NCI-H1417 treated with DMSO at 0.1 percent for 48 hours (cell line): ENCODE measurements around the gene UPP2.

Source experiments
- DNase-seq: peaks from one replicate; lab custom pipeline; 2025; lab: John Stamatoyannopoulos, UW

UPP2 gene

GRCh38 chr2:158101384-158101926, at the start of gene UPP2:
TSS of gene UPP2 (plus strand) at chr2:158101876. CDS start at chr2:158102064, 188 bp downstream.
- no peak for DNase-seq

GRCh38 chr2:158052761-158053160, 48.9 kb upstream of the UPP2 start:
- DNase-seq: no peak

GRCh38 chr2:158056875-158057274, 44.8 kb upstream of the UPP2 start:
- no peak for DNase-seq

GRCh38 chr2:158060160-158060834, 41.4 kb upstream of the UPP2 start:
- DNase-seq: no peak

- DNase-seq: no peak
Observed at GRCh38 chr2:158060835-158061435, 40.7 kb upstream of the UPP2 start.

GRCh38 chr2:158061763-158062162, 39.9 kb upstream of the UPP2 start:
- DNase-seq: no peak

GRCh38 chr2:158066046-158066713, 35.5 kb upstream of the UPP2 start:
- no peak for DNase-seq

GRCh38 chr2:158071018-158071417, 30.7 kb upstream of the UPP2 start:
- DNase-seq: no peak

GRCh38 chr2:158072361-158072760, 29.3 kb upstream of the UPP2 start:
- DNase-seq: no peak

GRCh38 chr2:158079672-158080071, 22.0 kb upstream of the UPP2 start:
- DNase-seq: no peak

GRCh38 chr2:158088093-158088492, 13.6 kb upstream of the UPP2 start:
- no peak for DNase-seq

GRCh38 chr2:158089322-158089721, 12.4 kb upstream of the UPP2 start:
- no peak for DNase-seq

GRCh38 chr2:158091647-158092046, 10.0 kb upstream of the UPP2 start:
- no peak for DNase-seq

GRCh38 chr2:158094487-158095092, 7.1 kb upstream of the UPP2 start:
- no peak for DNase-seq

GRCh38 chr2:158095269-158095668, 6.4 kb upstream of the UPP2 start:
- DNase-seq: no peak

GRCh38 chr2:158095912-158096311, 5.8 kb upstream of the UPP2 start:
- DNase-seq: no peak

- no peak for DNase-seq
Observed at GRCh38 chr2:158097481-158097880, 4.2 kb upstream of the UPP2 start.

- DNase-seq: no peak
Observed at GRCh38 chr2:158098178-158098577, 3.5 kb upstream of the UPP2 start.

- no peak for DNase-seq
Observed at GRCh38 chr2:158099716-158100115, 2.0 kb upstream of the UPP2 start.

GRCh38 chr2:158100411-158100810, 1.3 kb upstream of the UPP2 start:
- DNase-seq: no peak

- no peak for DNase-seq
Observed at GRCh38 chr2:158102446-158102845, 770 bp downstream of the UPP2 start.

- no peak for DNase-seq
Observed at GRCh38 chr2:158103411-158104012, 1.8 kb downstream of the UPP2 start.
